SU-DHL-6 (cell line): ENCODE data around the gene CTNNAL1.

Source experiments
- EZH2phosphoT487 ChIP-seq: fragments of 200-600 bp; sonication (generic), shearing (Covaris generic); conservative IDR thresholded peaks from 2 replicates; pipeline ENCODE4 v1.6.1; 2018; ENCODE audit warnings: mild to moderate bottlenecking, antibody characterized with exemption, low read length, moderate library complexity, mixed read lengths
- TF ChIP-seq, protein P1 (sequence below): fragments of 200-600 bp; sonication (generic); IDR thresholded peaks from one replicate; pipeline ENCODE4 v1.5.1; 2017; ENCODE audit warnings: antibody characterized with exemption, mild to moderate bottlenecking, low read length, moderate library complexity; ENCODE audit not compliant: insufficient read depth, poor library complexity, severe bottlenecking

DNA sequence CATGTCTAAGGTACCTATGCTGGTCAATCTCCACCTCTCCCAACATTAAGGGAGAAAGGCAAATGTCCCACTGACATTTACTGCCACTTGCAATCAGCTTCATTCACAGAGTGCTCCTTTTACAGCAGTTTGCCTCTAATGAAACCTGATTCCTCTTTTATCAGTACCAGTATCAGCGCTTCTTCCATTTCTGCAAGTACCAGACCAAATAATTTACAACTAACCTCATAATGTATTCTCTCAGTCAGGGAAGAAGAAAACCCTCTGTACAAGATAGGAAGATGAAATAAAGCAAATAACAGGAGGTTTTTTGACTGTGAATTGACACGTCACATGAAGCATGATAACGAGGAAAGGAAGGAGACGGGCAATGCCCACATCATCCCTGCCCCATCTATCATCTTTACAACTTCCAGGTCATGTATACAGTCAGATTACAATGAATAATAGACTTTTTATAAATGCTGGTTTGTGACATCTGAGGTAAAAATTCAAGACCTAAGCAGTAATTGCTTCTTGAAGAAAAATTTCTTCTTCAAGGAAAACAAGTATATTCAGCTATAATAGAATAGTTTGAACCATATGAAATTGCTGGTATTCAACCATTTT, 57.2 kb downstream of the CTNNAL1 start:
- TF ChIP-seq, protein P1, sequence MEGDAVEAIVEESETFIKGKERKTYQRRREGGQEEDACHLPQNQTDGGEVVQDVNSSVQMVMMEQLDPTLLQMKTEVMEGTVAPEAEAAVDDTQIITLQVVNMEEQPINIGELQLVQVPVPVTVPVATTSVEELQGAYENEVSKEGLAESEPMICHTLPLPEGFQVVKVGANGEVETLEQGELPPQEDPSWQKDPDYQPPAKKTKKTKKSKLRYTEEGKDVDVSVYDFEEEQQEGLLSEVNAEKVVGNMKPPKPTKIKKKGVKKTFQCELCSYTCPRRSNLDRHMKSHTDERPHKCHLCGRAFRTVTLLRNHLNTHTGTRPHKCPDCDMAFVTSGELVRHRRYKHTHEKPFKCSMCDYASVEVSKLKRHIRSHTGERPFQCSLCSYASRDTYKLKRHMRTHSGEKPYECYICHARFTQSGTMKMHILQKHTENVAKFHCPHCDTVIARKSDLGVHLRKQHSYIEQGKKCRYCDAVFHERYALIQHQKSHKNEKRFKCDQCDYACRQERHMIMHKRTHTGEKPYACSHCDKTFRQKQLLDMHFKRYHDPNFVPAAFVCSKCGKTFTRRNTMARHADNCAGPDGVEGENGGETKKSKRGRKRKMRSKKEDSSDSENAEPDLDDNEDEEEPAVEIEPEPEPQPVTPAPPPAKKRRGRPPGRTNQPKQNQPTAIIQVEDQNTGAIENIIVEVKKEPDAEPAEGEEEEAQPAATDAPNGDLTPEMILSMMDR, result no peak
- TF ChIP-seq EZH2phosphoT487, result no peak
